H9 (cell line): ENCODE results near the gene SRA1. TPM values are rescaled to one million over a fixed set of nuclear protein-coding genes. Genes with fewer than 3 reads are reported as not detected.

Experiments used
- DNase-seq: peaks from one replicate; pipeline ENCODE4 v3.0.0-alpha.2; 2017
- H2AFZ ChIP-seq: one replicate; pipeline ENCODE4 v1.6.1; 2013; ENCODE audit warnings: mild to moderate bottlenecking, low read length, control low read depth, moderate library complexity
- H2AK5ac ChIP-seq: 2 replicates; pipeline ENCODE4 v1.6.1; 2013; ENCODE audit warnings: low read length, control low read depth, mixed read lengths; ENCODE audit not compliant: insufficient read length
- H2BK120ac ChIP-seq: one replicate; pipeline ENCODE4 v1.6.1; 2013; ENCODE audit warnings: low read depth, mild to moderate bottlenecking, low read length, control low read depth, inconsistent platforms; ENCODE audit not compliant: poor library complexity, severe bottlenecking
- H2BK12ac ChIP-seq: 2 replicates; pipeline ENCODE4 v1.6.1; 2013; ENCODE audit warnings: low read length, control low read depth, mixed read lengths, low read depth; ENCODE audit not compliant: insufficient read length
- H2BK15ac ChIP-seq: 2 replicates; pipeline ENCODE4 v1.6.1; 2013; ENCODE audit warnings: low read depth, low read length, control low read depth
- H2BK20ac ChIP-seq: one replicate; pipeline ENCODE4 v1.6.1; 2013; ENCODE audit warnings: low read depth, mild to moderate bottlenecking, low read length, control low read depth, inconsistent platforms; ENCODE audit not compliant: poor library complexity, severe bottlenecking
- H2BK5ac ChIP-seq: 2 replicates; pipeline ENCODE4 v1.6.1; 2013; ENCODE audit warnings: low read length, control low read depth, mixed read lengths; ENCODE audit not compliant: insufficient read length
- H3K14ac ChIP-seq: 2 replicates; pipeline ENCODE4 v1.6.1; 2013; ENCODE audit warnings: low read length, control low read depth; ENCODE audit not compliant: insufficient read depth
- H3K18ac ChIP-seq: 2 replicates; pipeline ENCODE4 v1.6.1; 2013; ENCODE audit warnings: low read depth, mild to moderate bottlenecking, mixed read lengths, low read length, control low read depth; ENCODE audit not compliant: insufficient read length
- H3K23ac ChIP-seq: 2 replicates; pipeline ENCODE4 v1.6.1; 2013; ENCODE audit warnings: low read length, control low read depth, mixed read lengths, low read depth; ENCODE audit not compliant: insufficient read length
- H3K23me2 ChIP-seq: 2 replicates; pipeline ENCODE4 v1.6.1; 2013; ENCODE audit warnings: low read depth, mild to moderate bottlenecking, mixed read lengths, low read length, control low read depth; ENCODE audit not compliant: insufficient read length, poor library complexity, severe bottlenecking
- H3K27ac ChIP-seq: 2 replicates; pipeline ENCODE4 v1.5.1; 2013; ENCODE audit warnings: low read length, control low read depth, mixed read lengths, low read depth; ENCODE audit not compliant: insufficient read length
- H3K27me3 ChIP-seq: 2 replicates; pipeline ENCODE4 v1.6.1; 2013; ENCODE audit warnings: low read length, control low read depth, inconsistent platforms; ENCODE audit not compliant: insufficient read depth
- H3K4ac ChIP-seq: 2 replicates; pipeline ENCODE4 v1.6.1; 2013; ENCODE audit warnings: low read depth, mild to moderate bottlenecking, control low read depth, inconsistent platforms, low read length, moderate library complexity
- H3K4me1 ChIP-seq: 2 replicates; pipeline ENCODE4 v1.6.1; 2013; ENCODE audit warnings: low read length, control low read depth, inconsistent platforms; ENCODE audit not compliant: insufficient read depth
- H3K4me2 ChIP-seq: 2 replicates; pipeline ENCODE4 v1.6.1; 2013; ENCODE audit warnings: low read length, control low read depth, mixed read lengths; ENCODE audit not compliant: insufficient read length, insufficient read depth
- H3K56ac ChIP-seq: 2 replicates; pipeline ENCODE4 v1.6.1; 2013; ENCODE audit warnings: low read depth, mild to moderate bottlenecking, mixed read lengths, low read length, control low read depth; ENCODE audit not compliant: insufficient read length
- H3K79me1 ChIP-seq: 2 replicates; pipeline ENCODE4 v1.6.1; 2013; ENCODE audit warnings: low read depth, mild to moderate bottlenecking, moderate library complexity, low read length, control low read depth, inconsistent platforms; ENCODE audit not compliant: insufficient read depth, poor library complexity, severe bottlenecking
- H3K79me2 ChIP-seq: 2 replicates; pipeline ENCODE4 v1.6.1; 2013; ENCODE audit warnings: low read length, control low read depth, inconsistent platforms; ENCODE audit not compliant: insufficient read depth
- H3K9ac ChIP-seq: 2 replicates; pipeline ENCODE4 v1.6.1; 2013; ENCODE audit warnings: low read length, control low read depth, mixed read lengths; ENCODE audit not compliant: insufficient read length; ENCODE audit errors: extremely low read depth
- H3K9me3 ChIP-seq: one replicate; pipeline ENCODE4 v1.6.1; 2013; ENCODE audit warnings: low read depth, low read length, inconsistent platforms; ENCODE audit not compliant: control insufficient read depth
- H3T11ph ChIP-seq: one replicate; pipeline ENCODE4 v1.6.1; 2013; ENCODE audit warnings: mild to moderate bottlenecking, low read length, control low read depth, inconsistent platforms
- H4K20me1 ChIP-seq: one replicate; pipeline ENCODE4 v1.6.1; 2013; ENCODE audit not compliant: control insufficient read depth, insufficient read length, insufficient read depth
- H4K5ac ChIP-seq: 2 replicates; pipeline ENCODE4 v1.6.1; 2013; ENCODE audit warnings: low read depth, mild to moderate bottlenecking, mixed read lengths, low read length, control low read depth; ENCODE audit not compliant: insufficient read length
- H4K8ac ChIP-seq: replicated peaks from 2 replicates; pipeline ENCODE4 v1.6.1; 2013; ENCODE audit warnings: low read length, control low read depth, mixed read lengths, low read depth; ENCODE audit not compliant: insufficient read length
- H4K91ac ChIP-seq: 2 replicates; pipeline ENCODE4 v1.6.1; 2013; ENCODE audit warnings: low read depth, mild to moderate bottlenecking, moderate library complexity, mixed read lengths, low read length, control low read depth; ENCODE audit not compliant: insufficient read length
- H3K27ac Mint-ChIP-seq, 3 experiments: 2 replicates in 2 of 3; 3 replicates in 1 of 3; pipeline ENCODE4 v1.8.0; 2020 to 2021; ENCODE audit warnings: mixed read lengths in 3 of 3, mild to moderate bottlenecking in 1 of 3, moderate library complexity in 1 of 3
- H3K27me3 Mint-ChIP-seq: 2 replicates; pipeline ENCODE4 v1.8.0; 2021; ENCODE audit warnings: low read depth, mild to moderate bottlenecking, moderate library complexity, mixed read lengths
- H3K36me3 Mint-ChIP-seq, 3 experiments: 2 replicates in 2 of 3; 3 replicates in 1 of 3; pipeline ENCODE4 v1.8.0; 2020 to 2021; ENCODE audit warnings: low read depth in 3 of 3, mixed read lengths in 3 of 3; ENCODE audit not compliant: insufficient read depth in 1 of 3
- H3K4me1 Mint-ChIP-seq, 2 experiments: 2 replicates each; pipeline ENCODE4 v1.8.0; 2020; ENCODE audit warnings: mixed read lengths in 2 of 2
- H3K4me3 Mint-ChIP-seq, 2 experiments: 2 replicates in 1 of 2; 3 replicates in 1 of 2; pipeline ENCODE4 v1.8.0; 2020 to 2021; ENCODE audit warnings: mild to moderate bottlenecking in 2 of 2, mixed read lengths in 2 of 2, moderate library complexity in 1 of 2
- H3K9me3 Mint-ChIP-seq, 2 experiments: 2 replicates in 1 of 2; 3 replicates in 1 of 2; pipeline ENCODE4 v1.8.0; 2020; ENCODE audit warnings: mild to moderate bottlenecking in 2 of 2, mixed read lengths in 2 of 2, moderate library complexity in 1 of 2
- WGBS: extraction: QIAGEN DNeasy Blood & Tissue Kit; methylation state at CpG from one replicate; pipeline ENCODE4 v1.1.7; 2013; ENCODE audit warnings: missing lambda C conversion rate, low lambda C conversion rate, mixed read lengths; ENCODE audit not compliant: insufficient read length; ENCODE audit errors: extremely low coverage; 5-methylcytosine and 5-hydroxymethylcytosine counted together
- total RNA-seq: library from RNA; stranded (reverse); gene quantifications from 2 replicates; pipeline ENCODE4 v1.2.1, GENCODE V29; 2021
- TF ChIP-seq, protein P1 (sequence below): fragments of 200-600 bp; sonication (generic); conservative IDR thresholded peaks from 3 replicates; pipeline ENCODE4 v1.8.0; 2021; ENCODE audit warnings: antibody characterized with exemption, mild to moderate bottlenecking

SRA1 gene
- total RNA-seq, 1 experiment from 2014 or later: 49.3 TPM

DNA sequence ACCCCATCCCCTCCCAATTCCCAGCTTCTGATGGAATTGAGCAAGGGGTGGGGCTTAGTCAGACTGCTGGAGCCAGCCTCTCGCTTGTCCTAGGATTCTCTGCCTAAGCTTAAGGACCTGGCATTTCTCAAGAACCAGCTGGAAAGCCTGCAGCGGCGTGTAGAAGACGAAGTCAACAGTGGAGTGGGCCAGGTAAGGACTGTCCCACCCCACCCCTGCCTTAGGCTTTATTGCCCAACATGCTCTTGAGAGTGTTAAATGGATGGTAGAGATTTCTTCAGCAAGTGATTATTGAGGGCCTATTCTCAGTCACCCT, 8.5 kb upstream of the SRA1 start:
- H3K27me3 ChIP-seq: no peaks in the 10 kb centered on the region
- no CpG with 5 or more reads among the region's 4 CpGs for WGBS
- H3K18ac ChIP-seq: no peak overlapping the region
- H3K9me3 ChIP-seq: no peaks in the 10 kb centered on the region
- Mint-ChIP-seq H3K27me3 (no peaks in the 10 kb centered on the region; the same call in 1 of the 2 replicates), H3K36me3 (peaks cover 9 to 41% (median 27%) of the 10 kb centered on the region in 3 experiments), H3K4me1 (peaks cover 14 to 18% of the 10 kb centered on the region in 2 experiments), H3K9me3 (no peaks in the 10 kb centered on the region; a peak in 2 of 5 replicates), H3K27ac (no peak overlapping the region), H3K4me3 (peak overlapping the region; percentile 89 to 98)
- H3K79me1 ChIP-seq: no peaks in the 10 kb centered on the region
- no peak overlapping the region for H2BK5ac ChIP-seq
- H4K20me1 ChIP-seq: no peaks in the 10 kb centered on the region
- H3K14ac ChIP-seq: no peak overlapping the region
- no peak overlapping the region for H4K5ac ChIP-seq
- peaks cover 4% of the 10 kb centered on the region; the same call in 1 of the 2 replicates for H3K4me1 ChIP-seq
- peak overlapping the region; percentile 92 for H3K4me2 ChIP-seq
- no peak overlapping the region for H4K8ac ChIP-seq
- DNase-seq: no peak
- no peak overlapping the region for H2BK12ac ChIP-seq
- H3K23me2 ChIP-seq: peaks cover 10% of the 10 kb centered on the region
- H3K27ac ChIP-seq: no peak overlapping the region
- no peak overlapping the region for H2BK20ac ChIP-seq
- H3K4ac ChIP-seq: no peak overlapping the region
- H4K91ac ChIP-seq: no peak overlapping the region
- TF ChIP-seq, protein P1, sequence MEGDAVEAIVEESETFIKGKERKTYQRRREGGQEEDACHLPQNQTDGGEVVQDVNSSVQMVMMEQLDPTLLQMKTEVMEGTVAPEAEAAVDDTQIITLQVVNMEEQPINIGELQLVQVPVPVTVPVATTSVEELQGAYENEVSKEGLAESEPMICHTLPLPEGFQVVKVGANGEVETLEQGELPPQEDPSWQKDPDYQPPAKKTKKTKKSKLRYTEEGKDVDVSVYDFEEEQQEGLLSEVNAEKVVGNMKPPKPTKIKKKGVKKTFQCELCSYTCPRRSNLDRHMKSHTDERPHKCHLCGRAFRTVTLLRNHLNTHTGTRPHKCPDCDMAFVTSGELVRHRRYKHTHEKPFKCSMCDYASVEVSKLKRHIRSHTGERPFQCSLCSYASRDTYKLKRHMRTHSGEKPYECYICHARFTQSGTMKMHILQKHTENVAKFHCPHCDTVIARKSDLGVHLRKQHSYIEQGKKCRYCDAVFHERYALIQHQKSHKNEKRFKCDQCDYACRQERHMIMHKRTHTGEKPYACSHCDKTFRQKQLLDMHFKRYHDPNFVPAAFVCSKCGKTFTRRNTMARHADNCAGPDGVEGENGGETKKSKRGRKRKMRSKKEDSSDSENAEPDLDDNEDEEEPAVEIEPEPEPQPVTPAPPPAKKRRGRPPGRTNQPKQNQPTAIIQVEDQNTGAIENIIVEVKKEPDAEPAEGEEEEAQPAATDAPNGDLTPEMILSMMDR: no peak
- no peak overlapping the region for H2BK120ac ChIP-seq
- no peak overlapping the region for H3K56ac ChIP-seq
- no peak overlapping the region for H2BK15ac ChIP-seq
- no peak overlapping the region for H3T11ph ChIP-seq
- H2AFZ ChIP-seq: no peak overlapping the region
- H3K23ac ChIP-seq: no peak overlapping the region
- H3K9ac ChIP-seq: no peak overlapping the region
- no peaks in the 10 kb centered on the region for H3K79me2 ChIP-seq
- no peak overlapping the region for H2AK5ac ChIP-seq
